Measurements from ENCODE around the gene FOXC2.

DNA sequence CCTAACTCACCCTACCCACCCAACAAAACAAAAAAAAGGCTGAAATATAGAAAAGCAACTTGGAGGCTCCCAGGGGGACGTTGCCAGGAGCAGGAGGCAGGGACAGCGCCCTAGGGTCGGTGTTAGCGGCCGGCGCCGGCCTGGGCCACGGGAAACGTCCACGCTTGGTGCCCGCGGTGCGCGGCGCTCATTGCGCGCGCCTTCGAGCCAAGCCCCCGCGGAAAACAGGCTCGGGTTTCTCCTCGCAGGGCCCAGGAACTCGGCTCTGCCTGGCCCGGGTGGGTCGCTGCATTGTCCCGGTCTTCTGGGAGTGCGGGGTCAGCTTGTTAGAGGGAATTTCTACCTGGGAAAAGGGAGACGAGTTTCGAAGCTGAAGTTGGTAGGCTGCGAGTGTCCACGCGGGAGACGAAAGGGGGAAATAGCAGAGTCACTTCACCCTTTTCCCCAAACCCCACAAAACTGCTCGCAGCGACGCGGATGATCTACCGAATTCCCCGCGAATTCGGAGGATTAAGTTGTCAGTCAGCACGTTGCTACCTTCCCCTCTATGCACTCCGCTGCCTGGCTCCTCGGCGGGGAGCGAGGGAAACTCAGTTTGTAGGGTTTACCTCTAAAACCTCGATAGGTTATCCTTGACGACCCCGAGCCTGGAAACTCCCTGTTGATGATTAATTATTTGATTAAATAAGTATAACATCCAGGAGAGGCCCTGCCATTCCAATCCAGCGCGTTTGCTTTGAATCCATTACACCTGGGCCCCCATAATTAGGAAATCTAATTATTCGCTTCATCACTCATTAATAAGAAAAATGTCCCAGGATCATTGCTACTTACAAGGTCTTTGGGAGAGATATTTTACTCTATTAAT, 751 bp upstream of the FOXC2 start:
- TF ChIP-seq, protein P1, sequence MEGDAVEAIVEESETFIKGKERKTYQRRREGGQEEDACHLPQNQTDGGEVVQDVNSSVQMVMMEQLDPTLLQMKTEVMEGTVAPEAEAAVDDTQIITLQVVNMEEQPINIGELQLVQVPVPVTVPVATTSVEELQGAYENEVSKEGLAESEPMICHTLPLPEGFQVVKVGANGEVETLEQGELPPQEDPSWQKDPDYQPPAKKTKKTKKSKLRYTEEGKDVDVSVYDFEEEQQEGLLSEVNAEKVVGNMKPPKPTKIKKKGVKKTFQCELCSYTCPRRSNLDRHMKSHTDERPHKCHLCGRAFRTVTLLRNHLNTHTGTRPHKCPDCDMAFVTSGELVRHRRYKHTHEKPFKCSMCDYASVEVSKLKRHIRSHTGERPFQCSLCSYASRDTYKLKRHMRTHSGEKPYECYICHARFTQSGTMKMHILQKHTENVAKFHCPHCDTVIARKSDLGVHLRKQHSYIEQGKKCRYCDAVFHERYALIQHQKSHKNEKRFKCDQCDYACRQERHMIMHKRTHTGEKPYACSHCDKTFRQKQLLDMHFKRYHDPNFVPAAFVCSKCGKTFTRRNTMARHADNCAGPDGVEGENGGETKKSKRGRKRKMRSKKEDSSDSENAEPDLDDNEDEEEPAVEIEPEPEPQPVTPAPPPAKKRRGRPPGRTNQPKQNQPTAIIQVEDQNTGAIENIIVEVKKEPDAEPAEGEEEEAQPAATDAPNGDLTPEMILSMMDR (conservative IDR thresholded peaks at IDR 0.05 in 1 of 2, IDR thresholded peaks at IDR 0.05 in 1 of 2; ENCODE audit: low read depth in 1 of 2, low read length in 2 of 2), result no peak
- TF ChIP-seq EZH2 (IDR thresholded peaks at IDR 0.05; ENCODE audit: low read length, missing control alignments), result no peak
